ENCODE results near the gene GRIP1. TPM values are rescaled to one million over a fixed set of nuclear protein-coding genes. Genes with fewer than 3 reads are reported as not detected.
A peak's percentile ranks its signal among the peaks of the same experiment; 100 is the strongest.
"Not testable (repeated sequence)": the region's sequence is repeated elsewhere in the genome, so short reads cannot be mapped to it uniquely, and the experiment has no call there.

The GRIP1 gene
- total RNA-seq, 4 donors from 2014 or later = 0.18 to 2.1 (median 0.34) TPM

DNA sequence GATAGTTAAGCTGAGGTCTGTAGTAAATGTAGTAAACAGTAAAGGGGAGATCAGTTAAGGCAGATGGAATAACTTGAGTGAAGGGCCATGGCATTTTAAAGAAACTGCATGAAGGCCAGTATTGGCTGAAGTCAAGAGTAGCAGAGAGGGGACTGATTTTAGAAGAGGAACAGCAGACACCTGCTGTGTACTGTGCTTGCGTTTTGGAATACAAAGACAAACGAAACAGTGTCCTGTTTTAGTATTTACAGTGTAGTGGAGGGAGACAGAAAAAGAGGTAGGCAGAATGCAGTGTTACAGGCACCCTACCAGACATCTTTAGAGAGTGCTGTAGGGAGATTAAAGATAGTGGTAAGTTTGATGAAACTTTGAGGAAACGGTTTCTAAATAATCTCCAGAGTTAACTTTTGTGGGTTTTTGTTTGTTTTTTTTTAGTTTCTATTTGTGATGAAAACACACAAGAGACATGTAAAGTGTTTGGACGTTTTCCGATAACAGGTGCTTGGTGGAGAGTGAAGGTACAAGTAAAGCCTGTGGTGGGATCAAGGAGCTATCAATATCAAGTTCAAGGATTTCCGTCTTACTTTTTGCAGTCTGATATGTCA is 374.5 kb downstream of the GRIP1 start:
- intact Hi-C loops (cut with DNase I; ENCODE audit: low total_unique reads) (loop anchor here (5.0 to 10.0 kb wide), 3 partner anchors 140 to 1692 kb away; partner anchors contain the start of genes LLPH, RASSF3 and TMBIM4), in situ Hi-C loops (cut with MboI; ENCODE audit: low sequenced_read_pairs in 4 of 4) (loop anchor here in 1 of 4 donors (25.0 kb wide), 1 partner anchor 142 kb away; the partner anchor contains the start of gene TMBIM4)
- Histone ChIP-seq H3K27ac (no peak overlapping the region), H3K4me1 (peaks cover 9 to 15% of the 10 kb centered on the region in 2 donors), H3K27me3 (no peaks in the 10 kb centered on the region), H3K4me3 (no peak overlapping the region), H3K9me3 (no peaks in the 10 kb centered on the region), H3K36me3 (no peaks in the 10 kb centered on the region)
- no peak for TF ChIP-seq CTCF (IDR thresholded peaks at IDR 0.05 in 4 of 5, conservative IDR thresholded peaks at IDR 0.05 in 1 of 5)
- TF ChIP-seq POLR2A (IDR thresholded peaks at IDR 0.05) = no peak
- ATAC-seq = no peak
- no peak for DNase-seq

GRCh38 chr12:66303316-66303804 is 375.5 kb downstream of the GRIP1 start:
- in situ Hi-C loops (cut with MboI; ENCODE audit: low sequenced_read_pairs in 4 of 4) (loop anchor here in 1 of 4 donors (25.0 kb wide), 1 partner anchor 141 kb away; the partner anchor contains the start of gene TMBIM4), intact Hi-C loops (cut with DNase I; ENCODE audit: low total_unique reads) (loop anchor here (5.0 to 10.0 kb wide), 3 partner anchors 139 to 1691 kb away; partner anchors contain the start of genes LLPH, RASSF3 and TMBIM4)
- peak overlapping the region in 1 of 4 donors; percentile 75 for H3K4me3 ChIP-seq
- H3K4me1 ChIP-seq = peaks cover 9 to 15% of the 10 kb centered on the region in 2 donors
- not testable (repeated sequence) for H3K36me3 ChIP-seq, H3K27ac ChIP-seq, H3K9me3 ChIP-seq, ATAC-seq, DNase-seq, H3K27me3 ChIP-seq

- no peak for ATAC-seq
- Histone ChIP-seq H3K9me3 (no peaks in the 10 kb centered on the region), H3K4me3 (peak overlapping the region; percentile 62 to 88 (median 77)), H3K36me3 (no peaks in the 10 kb centered on the region), H3K27me3 (no peaks in the 10 kb centered on the region), H3K4me1 (peaks cover 9 to 15% of the 10 kb centered on the region in 2 donors), H3K27ac (peak overlapping the region; percentile 69 to 80 (median 74))
- TF ChIP-seq POLR2A (IDR thresholded peaks at IDR 0.05) (no peak), CTCF (IDR thresholded peaks at IDR 0.05 in 4 of 5, conservative IDR thresholded peaks at IDR 0.05 in 1 of 5) (no peak)
- DNase-seq = no peak
- intact Hi-C loops (cut with DNase I; ENCODE audit: low total_unique reads) = loop anchor here (5.0 to 10.0 kb wide), 3 partner anchors 138 to 1690 kb away; partner anchors contain the start of genes LLPH, RASSF3 and TMBIM4
- in situ Hi-C loops (cut with MboI; ENCODE audit: low sequenced_read_pairs in 4 of 4) = loop anchor here in 1 of 4 donors (25.0 kb wide), 1 partner anchor 140 kb away; the partner anchor contains the start of gene TMBIM4
Measured at GRCh38 chr12:66302827-66303169, 376.1 kb downstream of the GRIP1 start.

DNA sequence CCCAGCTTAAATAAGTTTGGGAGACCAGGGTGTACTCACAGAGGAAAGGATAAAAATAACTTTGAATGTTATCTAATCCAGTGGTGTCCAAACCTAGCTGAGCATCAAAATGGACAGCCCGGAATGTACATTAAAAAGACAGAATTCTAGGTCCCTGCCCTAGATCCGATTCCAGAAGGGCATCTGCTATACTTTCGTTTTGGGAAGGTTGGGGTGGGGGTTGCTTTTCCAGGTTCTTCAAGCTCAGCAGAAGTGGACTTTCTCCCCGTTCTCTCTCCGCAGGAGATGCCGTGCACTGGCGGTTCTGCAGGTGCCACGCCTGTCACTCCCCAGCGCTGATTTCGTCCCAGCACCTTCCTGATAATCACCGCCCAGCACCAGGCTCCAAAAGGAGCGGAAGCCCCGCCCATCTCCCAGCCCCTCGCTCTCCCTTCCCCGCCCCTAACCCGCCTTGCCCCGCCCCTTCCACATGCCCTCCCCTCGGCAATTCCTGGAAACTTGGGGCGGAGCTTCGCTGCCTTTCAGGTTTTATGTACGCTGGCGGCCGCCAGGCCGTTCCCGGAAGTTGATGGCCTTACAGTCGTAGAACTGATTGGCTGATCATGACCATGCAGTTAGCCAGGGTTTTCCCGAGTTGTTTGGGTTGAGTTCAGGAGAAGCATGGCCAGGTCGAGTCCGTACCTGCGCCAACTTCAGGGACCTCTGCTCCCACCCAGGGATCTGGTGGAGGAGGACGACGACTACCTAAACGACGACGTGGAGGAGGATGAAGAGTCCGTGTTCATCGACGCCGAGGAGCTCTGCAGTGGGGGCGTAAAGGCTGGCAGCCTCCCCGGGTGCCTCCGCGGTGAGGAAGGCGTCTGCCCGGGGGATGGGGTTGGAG is 376.7 kb downstream of the GRIP1 start, which contains the start of gene HELB:
HELB (plus strand) TSS at position 550 of the 883 bp plus-strand sequence; CDS start at position 661, 111 bp downstream.
- intact Hi-C loops (cut with DNase I; ENCODE audit: low total_unique reads) = loop anchor here (5.0 to 10.0 kb wide), 3 partner anchors 137 to 1690 kb away; partner anchors contain the start of genes LLPH, RASSF3 and TMBIM4
- Histone ChIP-seq H3K27me3 (no peaks in the 10 kb centered on the region), H3K4me1 (peaks cover 9 to 15% of the 10 kb centered on the region in 2 donors), H3K36me3 (no peaks in the 10 kb centered on the region), H3K9me3 (no peaks in the 10 kb centered on the region), H3K4me3 (peak within 1 kb of the TSS; percentile 62 to 88 (median 77)), H3K27ac (peak within 1 kb of the TSS; percentile 69 to 80 (median 74))
- in situ Hi-C loops (cut with MboI; ENCODE audit: low sequenced_read_pairs in 4 of 4) = loop anchor here in 1 of 4 donors (25.0 kb wide), 1 partner anchor 140 kb away; the partner anchor contains the start of gene TMBIM4
- DNase-seq (peak; percentile 93 to 95), ATAC-seq (peak; percentile 97 to 99)
- no peak for TF ChIP-seq CTCF (IDR thresholded peaks at IDR 0.05 in 4 of 5, conservative IDR thresholded peaks at IDR 0.05 in 1 of 5)
- TF ChIP-seq POLR2A (IDR thresholded peaks at IDR 0.05) = peak in 1 of 2 donors; percentile 47
